Glutamatergic neuron (in vitro differentiated cells): ENCODE results near the gene CNGA2. TPM values are rescaled to one million over a fixed set of nuclear protein-coding genes. Genes with fewer than 3 reads are reported as not detected.

Source experiments
- DNase-seq: peaks from one replicate; pipeline ENCODE4 v3.0.0; 2022
- H3K27ac Mint-ChIP-seq: one replicate; pipeline ENCODE4 v1.8.0; 2020; ENCODE audit warnings: mild to moderate bottlenecking, mixed read lengths, inconsistent platforms; ENCODE audit not compliant: unreplicated experiment
- H3K27me3 Mint-ChIP-seq: one replicate; pipeline ENCODE4 v1.8.0; 2020; ENCODE audit warnings: mild to moderate bottlenecking, moderate library complexity, mixed read lengths, inconsistent platforms; ENCODE audit not compliant: unreplicated experiment
- H3K36me3 Mint-ChIP-seq: one replicate; pipeline ENCODE4 v1.8.0; 2020; ENCODE audit warnings: mild to moderate bottlenecking, mixed read lengths, inconsistent platforms; ENCODE audit not compliant: unreplicated experiment
- H3K4me1 Mint-ChIP-seq: one replicate; pipeline ENCODE4 v1.8.0; 2020; ENCODE audit warnings: mild to moderate bottlenecking, low read depth, mixed read lengths, inconsistent platforms; ENCODE audit not compliant: unreplicated experiment
- H3K4me3 Mint-ChIP-seq: one replicate; pipeline ENCODE4 v1.8.0; 2020; ENCODE audit warnings: mild to moderate bottlenecking, mixed read lengths, inconsistent platforms; ENCODE audit not compliant: unreplicated experiment
- H3K9me3 Mint-ChIP-seq: one replicate; pipeline ENCODE4 v1.8.0; 2020; ENCODE audit warnings: mild to moderate bottlenecking, moderate library complexity, mixed read lengths, inconsistent platforms; ENCODE audit not compliant: unreplicated experiment
- total RNA-seq: library from RNA; stranded (reverse); fragmentation: NEBNext Ultra II Directional; extraction: Animal tissue kit (Norgen Biotek cat#: 25700); gene quantifications from one replicate; pipeline ENCODE4 v1.2.1, GENCODE V29; 2021; ENCODE audit not compliant: unreplicated experiment
- TF ChIP-seq, protein P1 (sequence below): fragments of 200-600 bp; sonication (generic); IDR thresholded peaks from one replicate; pipeline ENCODE4 v1.5.0; 2021; ENCODE audit not compliant: partially characterized antibody, unreplicated experiment

The CNGA2 gene
- total RNA-seq, 1 donor from 2014 or later: not detected

- H3K4me1 Mint-ChIP-seq: no peaks in the 10 kb centered on the region
- no peak for DNase-seq
- no peak overlapping the region for H3K27ac Mint-ChIP-seq
- TF ChIP-seq, protein P1, sequence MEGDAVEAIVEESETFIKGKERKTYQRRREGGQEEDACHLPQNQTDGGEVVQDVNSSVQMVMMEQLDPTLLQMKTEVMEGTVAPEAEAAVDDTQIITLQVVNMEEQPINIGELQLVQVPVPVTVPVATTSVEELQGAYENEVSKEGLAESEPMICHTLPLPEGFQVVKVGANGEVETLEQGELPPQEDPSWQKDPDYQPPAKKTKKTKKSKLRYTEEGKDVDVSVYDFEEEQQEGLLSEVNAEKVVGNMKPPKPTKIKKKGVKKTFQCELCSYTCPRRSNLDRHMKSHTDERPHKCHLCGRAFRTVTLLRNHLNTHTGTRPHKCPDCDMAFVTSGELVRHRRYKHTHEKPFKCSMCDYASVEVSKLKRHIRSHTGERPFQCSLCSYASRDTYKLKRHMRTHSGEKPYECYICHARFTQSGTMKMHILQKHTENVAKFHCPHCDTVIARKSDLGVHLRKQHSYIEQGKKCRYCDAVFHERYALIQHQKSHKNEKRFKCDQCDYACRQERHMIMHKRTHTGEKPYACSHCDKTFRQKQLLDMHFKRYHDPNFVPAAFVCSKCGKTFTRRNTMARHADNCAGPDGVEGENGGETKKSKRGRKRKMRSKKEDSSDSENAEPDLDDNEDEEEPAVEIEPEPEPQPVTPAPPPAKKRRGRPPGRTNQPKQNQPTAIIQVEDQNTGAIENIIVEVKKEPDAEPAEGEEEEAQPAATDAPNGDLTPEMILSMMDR: no peak
- no peaks in the 10 kb centered on the region for H3K27me3 Mint-ChIP-seq
- H3K36me3 Mint-ChIP-seq: no peaks in the 10 kb centered on the region
- no peaks in the 10 kb centered on the region for H3K9me3 Mint-ChIP-seq
- H3K4me3 Mint-ChIP-seq: no peak overlapping the region
These were observed 57.4 kb downstream of the CNGA2 start for GRCh38 chrX:151791961-151792360.

GRCh38 chrX:151792505-151792904 is 58.0 kb downstream of the CNGA2 start:
- Mint-ChIP-seq H3K36me3 (no peaks in the 10 kb centered on the region), H3K27ac (no peak overlapping the region), H3K4me3 (no peak overlapping the region), H3K4me1 (no peaks in the 10 kb centered on the region), H3K9me3 (no peaks in the 10 kb centered on the region), H3K27me3 (no peaks in the 10 kb centered on the region)
- TF ChIP-seq, protein P1: no peak
- DNase-seq: no peak

GRCh38 chrX:151793886-151794285 is 59.3 kb downstream of the CNGA2 start:
- Mint-ChIP-seq H3K4me1 (no peaks in the 10 kb centered on the region), H3K27me3 (no peaks in the 10 kb centered on the region), H3K4me3 (no peak overlapping the region), H3K36me3 (no peaks in the 10 kb centered on the region), H3K27ac (no peak overlapping the region), H3K9me3 (no peaks in the 10 kb centered on the region)
- DNase-seq: no peak
- TF ChIP-seq, protein P1: no peak

Other genes with a start within 250 kb of the CNGA2 start
- not detected for gene PASD1, start 171.1 kb upstream of the CNGA2 start, total RNA-seq
- gene PRRG3, start 39.3 kb upstream of the CNGA2 start, total RNA-seq: 2.0 TPM
- not detected for gene FATE1, start 18.7 kb upstream of the CNGA2 start, total RNA-seq
- gene MAGEA4, start 178.1 kb downstream of the CNGA2 start, total RNA-seq: not detected
- gene GABRE, start 239.9 kb downstream of the CNGA2 start, total RNA-seq: not detected